Uterus (tissue), 2 donors: ENCODE measurements around the gene NOTCH2.
"Not testable (repeated sequence)": the region's sequence is repeated elsewhere in the genome, so short reads cannot be mapped to it uniquely, and the experiment has no call there.

Experiments used
- CTCF ChIP-seq, 4 experiments: fragments of 200-600 bp in 2 of 4; fragments of 450-650 bp in 2 of 4; sonication (generic) in 2 of 4; IDR thresholded peaks; one replicate each; pipeline ENCODE4 v1.5.1; 2016 to 2019; ENCODE audit warnings: antibody characterized with exemption in 4 of 4, mild to moderate bottlenecking in 2 of 4, moderate library complexity in 1 of 4
- POLR2A ChIP-seq, 2 donors: fragments of 450-650 bp; IDR thresholded peaks; one replicate each; pipeline ENCODE4 v1.6.1; 2016; ENCODE audit warnings: antibody characterized with exemption in 2 of 2, mild to moderate bottlenecking in 1 of 2, moderate library complexity in 1 of 2

- TF ChIP-seq POLR2A, CTCF (IDR thresholded peaks at IDR 0.05): not testable (repeated sequence)
Observed at GRCh38 chr1:120041771-120042170, 27.7 kb downstream of the NOTCH2 start.
